Transverse colon (tissue), 4 donors: ENCODE data around the gene LRPAP1. TPM values are rescaled to one million over a fixed set of nuclear protein-coding genes. Genes with fewer than 3 reads are reported as not detected.
"Not testable (repeated sequence)": the region's sequence is repeated elsewhere in the genome, so short reads cannot be mapped to it uniquely, and the experiment has no call there.

Source experiments
- DNase-seq: peaks from one replicate; pipeline ENCODE4 v3.0.0-alpha.2; 2019
- H3K27ac ChIP-seq, 4 donors: fragments of 200-600 bp; sonication (generic); 2 replicates each; pipeline ENCODE4 v1.5.1; 2016 to 2018; ENCODE audit warnings: inconsistent platforms in 4 of 4
- H3K27me3 ChIP-seq: fragments of 200-600 bp; sonication (generic); 2 replicates; pipeline ENCODE4 v1.5.1; 2017; ENCODE audit warnings: inconsistent platforms
- H3K36me3 ChIP-seq, 4 donors: fragments of 200-600 bp; sonication (generic); 2 replicates each; pipeline ENCODE4 v1.5.1; 2017 to 2019; ENCODE audit warnings: inconsistent platforms in 4 of 4
- H3K4me1 ChIP-seq, 4 donors: fragments of 200-600 bp; sonication (generic); 2 replicates each; pipeline ENCODE4 v1.5.1; 2017 to 2020; ENCODE audit warnings: inconsistent platforms in 4 of 4
- H3K4me3 ChIP-seq, 4 donors: fragments of 200-600 bp; sonication (generic); 1 replicate in 1 of 4; 2 replicates in 3 of 4; pipeline versions ENCODE4 v1.5.1 to v1.6.1; 2017 to 2019; ENCODE audit warnings: inconsistent platforms in 4 of 4
- H3K9me3 ChIP-seq, 2 donors: fragments of 200-600 bp; sonication (generic); 2 replicates each; pipeline ENCODE4 v1.5.1; 2017 to 2019; ENCODE audit warnings: inconsistent platforms in 2 of 2
- EP300 ChIP-seq: sonication (generic); formaldehyde crosslinking; IDR thresholded peaks from one replicate; pipeline ENCODE4 v1.6.1; 2017; ENCODE audit warnings: antibody characterized with exemption, low read depth
- POLR2A ChIP-seq: fragments of 450-650 bp; IDR thresholded peaks from one replicate; pipeline ENCODE4 v1.6.1; 2016; ENCODE audit warnings: antibody characterized with exemption, mild to moderate bottlenecking, moderate library complexity
- POLR2AphosphoS5 ChIP-seq, 3 donors: sonication (generic); formaldehyde crosslinking; IDR thresholded peaks; one replicate each; pipeline ENCODE4 v1.6.1; 2016; ENCODE audit warnings: antibody characterized with exemption in 3 of 3
- WGBS, 2 donors: methylation state at CpG; one replicate each; pipeline ENCODE4 v1.1.5; 2018; ENCODE audit warnings: low coverage in 1 of 2; 5-methylcytosine and 5-hydroxymethylcytosine counted together
- in situ Hi-C, 4 donors: fragments of 200-750 bp; cut with MboI; loops; one replicate each; pipeline versions ENCODE4 v1.15.0 to v1.15.1; 2017; ENCODE audit warnings: low sequenced_read_pairs in 3 of 4, low pct_ligation_motif_present in 1 of 4, low pct_unique_long_range_greater_than_20kb in 1 of 4
- intact Hi-C: fragments of 100-400 bp; cut with DNase I; formaldehyde crosslinking; loops from one replicate; pipeline ENCODE4 v1.15.1; 2023; ENCODE audit warnings: low total_unique reads
- total RNA-seq, 4 donors: library from RNA; depleted of rRNA; stranded (reverse); fragments of >200 nt; gene quantifications; one replicate each; pipeline ENCODE4 v1.1.0, GENCODE V29; 2016

Gene LRPAP1, protein sequence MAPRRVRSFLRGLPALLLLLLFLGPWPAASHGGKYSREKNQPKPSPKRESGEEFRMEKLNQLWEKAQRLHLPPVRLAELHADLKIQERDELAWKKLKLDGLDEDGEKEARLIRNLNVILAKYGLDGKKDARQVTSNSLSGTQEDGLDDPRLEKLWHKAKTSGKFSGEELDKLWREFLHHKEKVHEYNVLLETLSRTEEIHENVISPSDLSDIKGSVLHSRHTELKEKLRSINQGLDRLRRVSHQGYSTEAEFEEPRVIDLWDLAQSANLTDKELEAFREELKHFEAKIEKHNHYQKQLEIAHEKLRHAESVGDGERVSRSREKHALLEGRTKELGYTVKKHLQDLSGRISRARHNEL
- total RNA-seq = 100 to 1,000 TPM in 3 of 4 donors, 10 to 100 TPM in 1; 98.6 to 140 (median 115) TPM

DNA sequence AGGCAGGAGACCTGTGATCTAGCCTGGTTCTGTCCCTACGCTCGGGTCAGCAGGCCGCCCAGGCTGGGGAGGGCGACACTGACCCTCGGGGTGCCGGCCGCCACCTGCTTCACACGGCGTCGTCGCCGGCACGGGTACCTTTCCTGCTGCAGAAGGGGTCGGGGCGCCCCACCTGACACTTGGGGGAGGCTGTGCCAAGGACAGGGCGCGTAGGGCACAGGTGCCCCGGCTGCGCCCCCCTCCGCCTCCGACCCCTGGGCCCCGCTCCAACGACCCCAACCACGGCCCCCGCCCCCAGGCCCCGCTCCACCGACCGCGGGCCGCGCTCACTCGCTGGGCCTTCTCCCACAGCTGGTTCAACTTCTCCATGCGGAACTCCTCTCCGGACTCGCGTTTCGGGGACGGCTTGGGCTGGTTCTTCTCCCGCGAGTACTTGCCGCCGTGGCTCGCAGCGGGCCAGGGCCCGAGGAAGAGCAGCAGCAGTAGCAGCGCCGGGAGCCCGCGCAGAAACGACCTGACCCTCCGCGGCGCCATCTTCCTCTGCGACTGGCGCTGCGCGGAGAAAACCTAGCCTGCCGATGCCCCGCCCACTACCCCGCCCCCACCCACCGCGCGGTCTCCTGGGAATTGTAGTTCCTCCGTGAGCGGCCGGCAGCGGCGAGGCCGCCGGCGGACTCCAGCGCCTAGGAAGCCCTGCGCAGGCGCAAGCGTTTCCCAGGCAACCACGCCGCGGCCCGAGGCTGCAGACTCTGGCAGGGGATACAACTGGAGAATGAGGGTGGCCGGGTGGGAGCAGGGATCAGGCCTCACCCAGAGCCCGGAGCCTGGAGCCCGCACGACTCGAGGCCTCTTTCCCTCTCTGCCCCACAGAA is at the start of gene LRPAP1:
LRPAP1 (minus strand) TSS at position 544 of the 872 bp plus-strand sequence; CDS start at position 534, 10 bp downstream.
- 0% methylated on average over 47 of the region's 84 CpGs; no CpG with 5 or more reads in 1 of the 2 donors for WGBS, 2 donors
- peak; percentile 93 for DNase-seq
- peaks cover 9 to 28% (median 23%) of the 10 kb centered on the region in 4 donors for H3K4me1 ChIP-seq

DNA sequence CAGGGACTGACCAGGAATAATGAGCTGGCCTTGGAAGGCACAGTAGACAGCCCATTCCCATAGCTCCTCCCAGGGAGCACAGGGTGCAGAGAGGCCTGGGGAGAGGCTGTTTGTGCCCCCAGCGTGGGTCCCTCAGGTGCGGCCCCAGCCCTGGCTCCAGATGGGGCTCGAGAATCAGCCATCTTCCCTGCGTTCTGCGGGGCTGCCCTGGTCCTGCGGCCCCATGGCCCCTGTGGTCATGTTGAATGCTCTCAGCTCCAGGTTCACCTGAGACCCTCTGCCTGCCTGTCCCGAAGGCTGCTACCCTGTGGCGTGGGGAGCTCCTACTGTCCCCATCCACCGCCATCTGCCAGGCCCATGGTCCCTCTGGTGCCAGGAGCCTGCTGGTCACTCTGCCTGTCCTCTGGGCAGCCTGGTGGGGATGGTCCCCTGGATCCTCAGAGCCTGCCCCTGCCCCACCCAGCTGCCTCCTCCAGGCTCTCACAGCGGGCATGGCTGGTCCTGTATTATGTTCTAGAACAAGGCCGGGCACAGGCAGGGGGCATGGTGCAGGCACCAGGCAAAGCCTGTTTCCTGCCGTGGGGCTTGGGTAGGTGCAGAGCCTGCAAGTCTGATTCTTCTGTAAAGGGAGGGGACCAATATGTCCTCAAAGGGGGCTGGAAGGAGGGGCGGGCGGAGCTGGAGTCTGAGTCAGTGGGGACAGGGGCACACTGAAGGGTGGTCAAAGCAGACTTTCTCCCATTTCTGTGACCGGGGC is 49.3 kb upstream of the LRPAP1 start:
- H3K4me3 ChIP-seq, H3K27me3 ChIP-seq, H3K36me3 ChIP-seq, H3K27ac ChIP-seq, in situ Hi-C loops, DNase-seq, H3K4me1 ChIP-seq, intact Hi-C loops, H3K9me3 ChIP-seq: not testable (repeated sequence)
- 88% methylated on average over 13 of the region's 15 CpGs; no CpG with 5 or more reads in 1 of the 2 donors for WGBS, 2 donors

More for the DNA sequence above, at the start of gene LRPAP1:
- no peak for TF ChIP-seq EP300
- TF ChIP-seq POLR2AphosphoS5 (IDR thresholded peaks at IDR 0.05) = peak; percentile 95 to 96 (median 96)
- peak; percentile 97 for TF ChIP-seq POLR2A
- Histone ChIP-seq H3K27me3 (no peaks in the 10 kb centered on the region), H3K27ac (peak within 1 kb of the TSS; percentile 76 to 85 (median 81)), H3K9me3 (no peaks in the 10 kb centered on the region), H3K36me3 (no peaks in the 10 kb centered on the region), H3K4me3 (peak within 1 kb of the TSS; percentile 78 to 97 (median 92))
- in situ Hi-C loops (no loop called here), intact Hi-C loops (no loop called here)

DNA sequence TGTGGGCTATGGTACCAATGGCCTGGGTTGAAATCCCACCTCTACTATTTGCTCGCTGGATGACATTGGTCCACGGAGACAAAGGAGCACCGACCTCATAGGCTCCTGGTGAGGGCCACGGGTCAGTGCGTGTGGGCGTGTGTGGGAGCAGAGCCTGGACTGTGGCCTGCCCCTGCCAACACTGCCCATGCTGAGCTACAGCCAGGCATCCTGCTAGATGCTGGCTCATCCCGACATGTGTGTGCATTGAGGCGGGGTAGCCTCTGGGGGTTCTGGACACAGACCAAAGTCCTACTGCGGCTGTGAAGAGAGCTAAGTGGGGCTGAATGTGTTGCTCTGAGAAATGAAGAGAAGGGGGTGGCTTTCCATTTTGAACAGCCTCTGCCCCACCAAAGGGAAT is 48.6 kb upstream of the LRPAP1 start:
- H3K27me3 ChIP-seq, H3K9me3 ChIP-seq, H3K4me1 ChIP-seq, H3K4me3 ChIP-seq, H3K36me3 ChIP-seq, H3K27ac ChIP-seq, in situ Hi-C loops, intact Hi-C loops, DNase-seq: not testable (repeated sequence)
- WGBS, 2 donors = 91% methylated on average over 8 of the region's 9 CpGs; no CpG with 5 or more reads in 1 of the 2 donors

DNA sequence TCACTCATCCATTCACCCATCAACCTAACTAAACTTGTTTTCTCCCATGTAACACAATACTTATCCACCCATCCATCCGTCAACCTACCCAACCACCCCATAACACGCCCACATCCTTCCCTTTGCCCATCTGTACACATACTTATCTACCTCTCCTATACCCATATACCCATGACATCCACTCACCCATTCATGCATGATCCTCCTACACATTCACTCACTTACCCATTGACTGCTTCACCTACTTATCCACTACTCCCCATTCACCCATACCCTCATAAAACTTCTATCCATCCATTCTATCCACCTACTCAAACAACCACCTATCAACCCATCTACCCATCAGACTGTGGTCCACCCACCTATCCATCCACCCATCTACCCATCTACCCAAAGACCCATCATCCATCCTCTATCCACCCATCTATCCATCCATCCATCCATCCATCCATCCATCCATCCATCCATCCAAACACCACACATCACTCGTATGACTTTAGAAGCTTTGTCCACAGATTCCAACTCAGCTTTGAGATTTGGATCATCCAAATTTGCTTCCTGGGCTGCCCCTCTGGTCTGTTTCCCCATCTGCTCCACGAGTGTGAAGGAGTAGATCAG is 46.4 kb upstream of the LRPAP1 start:
- H3K36me3 ChIP-seq, H3K4me1 ChIP-seq, H3K27me3 ChIP-seq, H3K27ac ChIP-seq, DNase-seq, in situ Hi-C loops, intact Hi-C loops, H3K9me3 ChIP-seq, H3K4me3 ChIP-seq: not testable (repeated sequence)
- WGBS, 2 donors = 85 to 93% methylated on average over 3 of the region's 4 CpGs

DNA sequence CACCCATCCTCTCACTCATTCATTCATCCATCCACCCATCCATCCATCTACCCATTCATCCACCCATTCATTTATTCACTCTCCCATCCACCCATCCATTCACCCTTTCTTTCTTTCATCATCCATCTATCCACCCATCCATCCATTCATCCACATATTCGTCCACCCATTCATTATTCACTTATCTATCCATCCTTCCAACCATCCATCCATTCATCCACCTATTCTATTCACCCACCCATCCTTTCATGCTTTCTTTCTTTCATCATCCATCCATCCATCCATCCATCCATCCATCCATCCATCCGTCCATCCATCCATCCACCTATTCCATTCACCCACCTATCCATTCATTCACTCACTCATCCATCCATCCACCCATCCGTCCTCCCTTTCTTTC is 45.8 kb upstream of the LRPAP1 start:
- H3K4me3 ChIP-seq, H3K27me3 ChIP-seq, H3K9me3 ChIP-seq, intact Hi-C loops, DNase-seq, H3K4me1 ChIP-seq, in situ Hi-C loops, H3K36me3 ChIP-seq, H3K27ac ChIP-seq: not testable (repeated sequence)
- WGBS, 2 donors = 83 to 84% methylated on average over 3 of the region's 3 CpGs

DNA sequence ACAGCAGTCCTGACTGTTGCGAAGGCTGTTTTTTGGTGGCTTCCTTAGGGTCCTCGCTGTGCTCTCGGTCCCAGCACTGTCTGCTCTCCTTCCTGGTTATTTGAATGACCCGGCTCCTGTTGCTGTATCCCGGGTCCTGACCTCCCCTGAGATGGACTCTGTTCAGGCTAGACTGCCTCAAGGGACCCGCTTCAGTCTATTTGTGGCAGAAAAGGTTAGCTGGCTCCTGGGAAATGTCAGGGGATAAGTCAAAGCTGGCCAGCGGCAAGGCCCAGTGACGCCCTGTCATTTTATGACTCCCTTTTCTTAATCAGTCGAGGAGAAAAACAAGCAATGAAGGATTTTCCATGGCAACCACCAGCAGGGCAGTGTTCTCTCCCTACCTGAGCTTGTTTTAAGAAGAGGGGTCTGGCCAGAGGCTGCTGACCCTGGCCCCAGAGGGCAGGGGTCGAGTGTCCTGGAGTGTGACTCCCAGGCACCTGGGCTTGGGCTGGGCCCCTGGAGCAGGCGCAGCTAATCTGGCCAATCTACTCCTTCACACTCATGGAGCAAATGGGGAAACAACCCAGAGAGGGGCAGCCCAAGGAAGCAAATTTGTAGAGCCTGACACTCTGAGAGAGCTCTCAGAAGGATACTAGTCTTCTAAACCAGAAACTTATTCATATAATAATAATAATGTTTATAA is 45.1 kb upstream of the LRPAP1 start:
- intact Hi-C loops, H3K36me3 ChIP-seq, H3K27ac ChIP-seq, in situ Hi-C loops, H3K4me3 ChIP-seq, H3K4me1 ChIP-seq, H3K9me3 ChIP-seq, DNase-seq, H3K27me3 ChIP-seq: not testable (repeated sequence)
- WGBS, 2 donors = 47% methylated on average over 10 of the region's 11 CpGs; no CpG with 5 or more reads in 1 of the 2 donors

DNA sequence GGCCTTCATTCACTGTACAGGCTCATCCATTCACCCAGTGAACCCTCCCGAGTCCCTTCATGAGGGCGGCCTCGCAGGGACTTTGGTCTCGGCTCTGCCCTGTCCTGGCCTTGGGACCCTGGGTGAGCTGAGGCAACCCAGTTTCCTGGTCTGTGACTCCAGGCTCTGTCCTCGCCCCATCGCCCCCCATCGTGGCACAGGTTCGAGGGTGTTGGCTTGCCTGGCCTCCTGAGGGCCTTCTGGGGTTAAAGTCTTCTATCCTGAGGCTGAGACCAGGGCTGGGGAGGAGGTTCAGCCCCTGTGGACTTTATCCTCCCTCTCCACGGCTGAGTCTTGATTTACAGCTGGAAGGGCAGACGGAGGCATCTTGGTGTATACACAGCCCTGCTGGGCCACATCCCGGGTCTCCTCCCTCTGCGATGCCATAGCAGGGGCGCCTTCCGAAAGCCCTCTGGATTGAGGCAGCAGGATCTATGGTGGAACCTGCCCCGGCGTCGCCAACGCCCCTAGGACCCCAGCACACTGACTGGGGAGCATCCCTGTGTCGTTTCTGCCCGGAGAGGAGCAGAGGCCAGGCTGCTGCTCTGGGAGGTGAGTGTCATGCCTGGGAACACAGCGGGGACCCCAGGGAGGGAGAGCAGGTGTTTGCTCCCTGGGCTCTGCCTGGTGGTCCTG is 44.4 kb upstream of the LRPAP1 start:
- in situ Hi-C loops, DNase-seq, H3K4me3 ChIP-seq, intact Hi-C loops, H3K27me3 ChIP-seq, H3K9me3 ChIP-seq, H3K27ac ChIP-seq, H3K4me1 ChIP-seq, H3K36me3 ChIP-seq: not testable (repeated sequence)
- 50% methylated on average over 20 of the region's 21 CpGs; no CpG with 5 or more reads in 1 of the 2 donors for WGBS, 2 donors

DNA sequence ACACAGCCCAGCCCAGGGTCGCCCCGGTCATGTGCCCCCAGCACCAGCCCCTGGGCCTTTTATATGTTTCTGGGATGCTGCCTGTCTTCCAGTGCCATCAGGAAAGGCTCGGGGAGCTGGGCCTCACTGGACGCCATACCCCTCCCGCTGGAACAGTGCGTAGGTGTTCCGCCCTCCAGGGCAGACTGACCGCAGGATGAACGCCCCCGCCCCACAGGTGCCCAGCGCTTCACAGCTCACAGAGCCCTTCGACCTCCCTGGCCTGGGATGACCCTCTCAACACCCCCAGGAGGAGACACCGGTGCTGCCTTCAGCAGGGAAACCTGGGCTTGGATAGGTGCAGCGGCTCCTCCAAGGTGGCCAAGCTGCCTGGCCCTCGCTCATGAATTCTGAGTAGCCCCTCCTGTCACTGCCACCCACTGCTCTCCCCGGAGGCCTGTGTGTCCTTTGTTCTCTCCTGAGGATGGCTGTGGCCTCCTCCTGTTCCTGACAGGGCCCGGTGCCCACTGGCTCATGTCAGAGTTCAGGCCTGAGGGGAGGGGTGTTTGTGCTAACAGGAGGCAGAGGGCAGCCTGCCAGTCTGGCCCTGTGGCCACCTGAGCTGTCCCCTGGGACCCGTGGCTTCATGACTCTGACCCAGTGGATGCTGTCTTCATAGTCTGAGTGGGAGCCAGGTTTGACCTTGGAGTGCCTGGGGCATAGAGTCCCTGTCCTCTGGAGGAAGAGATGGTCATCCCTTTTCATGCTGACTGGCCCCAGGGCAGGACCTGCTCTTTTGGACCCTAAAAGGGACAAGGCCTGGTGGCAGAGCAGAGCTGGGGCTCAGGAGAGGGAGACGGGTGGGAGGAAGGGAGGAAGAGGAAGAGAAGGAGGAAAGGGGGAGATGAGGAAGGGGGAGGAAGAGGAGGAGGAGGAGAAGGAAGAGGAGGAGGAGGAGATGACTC is 43.5 kb upstream of the LRPAP1 start:
- H3K9me3 ChIP-seq, H3K4me3 ChIP-seq, in situ Hi-C loops, H3K27me3 ChIP-seq, H3K27ac ChIP-seq, H3K4me1 ChIP-seq, H3K36me3 ChIP-seq, DNase-seq, intact Hi-C loops: not testable (repeated sequence)
- 57% methylated on average over 15 of the region's 19 CpGs; no CpG with 5 or more reads in 1 of the 2 donors for WGBS, 2 donors
